ENCODE measurements around the gene SERTAD2. TPM values are rescaled to one million over a fixed set of nuclear protein-coding genes. Genes with fewer than 3 reads are reported as not detected.

The SERTAD2 gene
- polyA plus RNA-seq, 1 experiment: 6.2 TPM

GRCh38 chr2:64688909-64689308 is 35.2 kb upstream of the SERTAD2 start:
- TF ChIP-seq, protein P1, sequence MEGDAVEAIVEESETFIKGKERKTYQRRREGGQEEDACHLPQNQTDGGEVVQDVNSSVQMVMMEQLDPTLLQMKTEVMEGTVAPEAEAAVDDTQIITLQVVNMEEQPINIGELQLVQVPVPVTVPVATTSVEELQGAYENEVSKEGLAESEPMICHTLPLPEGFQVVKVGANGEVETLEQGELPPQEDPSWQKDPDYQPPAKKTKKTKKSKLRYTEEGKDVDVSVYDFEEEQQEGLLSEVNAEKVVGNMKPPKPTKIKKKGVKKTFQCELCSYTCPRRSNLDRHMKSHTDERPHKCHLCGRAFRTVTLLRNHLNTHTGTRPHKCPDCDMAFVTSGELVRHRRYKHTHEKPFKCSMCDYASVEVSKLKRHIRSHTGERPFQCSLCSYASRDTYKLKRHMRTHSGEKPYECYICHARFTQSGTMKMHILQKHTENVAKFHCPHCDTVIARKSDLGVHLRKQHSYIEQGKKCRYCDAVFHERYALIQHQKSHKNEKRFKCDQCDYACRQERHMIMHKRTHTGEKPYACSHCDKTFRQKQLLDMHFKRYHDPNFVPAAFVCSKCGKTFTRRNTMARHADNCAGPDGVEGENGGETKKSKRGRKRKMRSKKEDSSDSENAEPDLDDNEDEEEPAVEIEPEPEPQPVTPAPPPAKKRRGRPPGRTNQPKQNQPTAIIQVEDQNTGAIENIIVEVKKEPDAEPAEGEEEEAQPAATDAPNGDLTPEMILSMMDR (IDR thresholded peaks at IDR 0.05; ENCODE audit: insufficient read depth, low read depth, low read length): no peak
- ChIA-PET CTCF (interaction anchor here (0.6 kb wide), 1 partner anchor 354 kb away, joined by 3 read pairs; no protein-coding TSS in a partner anchor), POLR2A (interaction anchor here (0.6 kb wide), 1 partner anchor 30 kb away, joined by 12 read pairs; no protein-coding TSS in a partner anchor)
- H3K36me3 ChIP-seq (ENCODE audit: control insufficient read depth, insufficient read depth, low read length): no peaks in the 10 kb centered on the region
- DNase-seq (ENCODE audit: low read depth): no peak
- H3K4me3 ChIP-seq (ENCODE audit: low read depth, low read length): no peak overlapping the region
- H3K27me3 ChIP-seq (ENCODE audit: control insufficient read depth, insufficient read depth, low read length): no peaks in the 10 kb centered on the region

DNA sequence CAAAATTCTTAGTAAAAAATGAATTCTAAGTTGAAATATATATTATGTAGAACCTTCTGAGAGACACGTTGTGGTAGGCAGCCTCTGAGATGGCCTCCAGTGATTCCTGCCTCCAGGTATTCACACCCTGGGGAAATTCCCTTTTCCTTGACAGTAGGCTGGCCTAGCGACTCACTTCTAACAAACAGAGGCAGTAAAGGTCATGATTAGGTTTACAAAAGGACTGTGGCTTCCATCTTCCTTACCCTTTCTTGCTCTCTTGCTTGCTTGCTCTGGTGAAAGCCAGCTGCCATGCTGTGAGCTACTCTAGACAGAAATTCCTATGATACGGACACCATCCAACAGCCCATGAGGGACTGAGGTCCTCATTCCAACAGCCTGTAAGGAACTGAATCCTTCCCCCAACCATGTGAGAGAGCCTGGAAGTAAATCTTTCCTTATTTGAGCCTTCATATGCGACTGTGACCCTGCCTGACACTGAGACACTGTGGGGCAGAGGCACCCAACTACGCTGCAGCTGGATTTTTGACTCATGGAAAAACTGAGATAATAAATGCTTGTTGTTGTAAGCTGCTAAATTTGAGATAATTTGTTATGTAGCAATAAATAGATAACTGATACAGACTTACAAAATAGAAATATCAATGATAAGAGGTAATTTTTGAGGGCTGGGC is 32.7 kb upstream of the SERTAD2 start:
- CTCF ChIA-PET: interaction anchor here (1.0 to 1.3 kb wide), 2 partner anchors 11 to 19 kb away, joined by 3 read pairs; no protein-coding TSS in a partner anchor
- POLR2A ChIA-PET: no interaction called here

DNA sequence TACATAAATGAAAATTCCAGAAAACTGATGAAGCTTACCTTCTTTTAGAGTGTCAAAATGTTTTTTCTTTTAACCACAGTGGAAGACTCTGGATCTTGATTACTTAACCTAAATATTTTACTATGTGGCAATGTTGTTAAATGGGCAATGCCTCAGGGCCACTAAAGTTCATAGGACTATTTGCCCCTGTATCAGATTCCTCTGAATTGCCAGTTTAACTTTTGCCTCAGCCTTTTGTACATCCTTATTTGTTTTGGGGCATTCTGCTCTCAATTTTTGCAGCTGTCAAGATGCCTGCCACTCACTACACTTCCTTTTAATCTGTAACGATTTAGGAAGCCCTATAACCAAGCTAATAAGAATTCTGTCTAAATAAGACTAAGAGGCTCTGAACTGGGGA is 31.7 kb upstream of the SERTAD2 start:
- no peak for DNase-seq (ENCODE audit: low read depth)
- Histone ChIP-seq H3K27me3 (ENCODE audit: control insufficient read depth, insufficient read depth, low read length) (no peaks in the 10 kb centered on the region), H3K36me3 (ENCODE audit: control insufficient read depth, insufficient read depth, low read length) (no peaks in the 10 kb centered on the region), H3K4me3 (ENCODE audit: low read depth, low read length) (no peak overlapping the region)
- ChIA-PET CTCF (interaction anchor here (1.3 kb wide), 1 partner anchor 12 kb away, joined by 3 read pairs; no protein-coding TSS in a partner anchor), POLR2A (no interaction called here)
- TF ChIP-seq, protein P1 (IDR thresholded peaks at IDR 0.05; ENCODE audit: insufficient read depth, low read depth, low read length): no peak

More for the DNA sequence above, 32.7 kb upstream of the SERTAD2 start:
- Histone ChIP-seq H3K4me3 (ENCODE audit: low read depth, low read length) (no peak overlapping the region), H3K27me3 (ENCODE audit: control insufficient read depth, insufficient read depth, low read length) (no peaks in the 10 kb centered on the region), H3K36me3 (ENCODE audit: control insufficient read depth, insufficient read depth, low read length) (no peaks in the 10 kb centered on the region)
- no peak for DNase-seq (ENCODE audit: low read depth)
- TF ChIP-seq, protein P1 (IDR thresholded peaks at IDR 0.05; ENCODE audit: insufficient read depth, low read depth, low read length): no peak

GRCh38 chr2:64683771-64684510 is 30.2 kb upstream of the SERTAD2 start:
- H3K4me3 ChIP-seq (ENCODE audit: low read depth, low read length): no peak overlapping the region
- DNase-seq (ENCODE audit: low read depth): no peak
- ChIA-PET CTCF (no interaction called here), POLR2A (no interaction called here)
- no peaks in the 10 kb centered on the region for H3K27me3 ChIP-seq (ENCODE audit: control insufficient read depth, insufficient read depth, low read length)
- TF ChIP-seq, protein P1 (IDR thresholded peaks at IDR 0.05; ENCODE audit: insufficient read depth, low read depth, low read length): no peak
- H3K36me3 ChIP-seq (ENCODE audit: control insufficient read depth, insufficient read depth, low read length): no peaks in the 10 kb centered on the region

DNA sequence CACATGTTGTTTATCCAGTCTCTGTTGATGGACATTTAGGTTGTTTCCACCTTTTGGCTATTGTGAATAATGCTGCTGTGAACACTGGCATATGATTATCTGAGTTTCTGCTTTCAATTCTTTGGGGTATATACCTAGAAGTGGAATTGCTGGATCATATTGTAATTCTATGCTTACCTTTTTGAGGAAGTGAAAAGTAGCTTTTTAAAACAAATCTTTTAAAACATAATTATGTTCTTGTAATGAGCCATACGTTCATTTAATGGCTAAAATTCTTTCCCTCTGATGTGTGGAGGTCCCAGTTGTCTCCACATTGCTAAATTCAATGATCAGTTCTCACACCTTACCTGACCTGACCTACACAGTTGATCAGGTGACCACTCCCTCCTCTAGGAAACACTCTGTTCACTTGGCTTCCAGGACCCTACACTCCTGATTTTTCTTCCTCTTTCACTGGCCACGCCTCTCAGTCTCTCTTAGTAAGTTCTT is 27.8 kb upstream of the SERTAD2 start:
- no peak for DNase-seq (ENCODE audit: low read depth)
- Histone ChIP-seq H3K36me3 (ENCODE audit: control insufficient read depth, insufficient read depth, low read length) (no peaks in the 10 kb centered on the region), H3K27me3 (ENCODE audit: control insufficient read depth, insufficient read depth, low read length) (no peaks in the 10 kb centered on the region), H3K4me3 (ENCODE audit: low read depth, low read length) (no peak overlapping the region)
- POLR2A ChIA-PET: no interaction called here
- TF ChIP-seq, protein P1 (IDR thresholded peaks at IDR 0.05; ENCODE audit: insufficient read depth, low read depth, low read length): no peak
- CTCF ChIA-PET: interaction anchor here (0.6 kb wide), 1 partner anchor 474 kb away, joined by 3 read pairs; no protein-coding TSS in a partner anchor
